GM12865 (cell line): Measurements from ENCODE around the gene FEM1B.
"Not testable (repeated sequence)": the region's sequence is repeated elsewhere in the genome, so short reads cannot be mapped to it uniquely, and the experiment has no call there.

Source experiments
- DNase-seq: peaks from one replicate; pipeline ENCODE4 v3.0.0; 2010; ENCODE audit warnings: low read depth
- H3K4me3 ChIP-seq: 2 replicates; pipeline ENCODE4 v1.5.1; 2011; ENCODE audit warnings: mild to moderate bottlenecking, low read depth, low read length, control low read depth
- CTCF ChIP-seq: IDR thresholded peaks from 2 replicates; pipeline ENCODE4 v1.5.1; 2011; ENCODE audit warnings: low read length, control low read depth, low read depth, inconsistent platforms; ENCODE audit not compliant: insufficient read depth; ENCODE audit errors: missing control alignments

The FEM1B gene

GRCh38 chr15:68231102-68231818 is 46.3 kb upstream of the FEM1B start:
- H3K4me3 ChIP-seq = no peak overlapping the region
- DNase-seq = no peak
- no peak for TF ChIP-seq CTCF

- DNase-seq = no peak
- no peak overlapping the region for H3K4me3 ChIP-seq
- no peak for TF ChIP-seq CTCF
Measured at GRCh38 chr15:68232449-68232848, 45.1 kb upstream of the FEM1B start.

GRCh38 chr15:68232937-68233336 is 44.6 kb upstream of the FEM1B start:
- DNase-seq = no peak
- H3K4me3 ChIP-seq = no peak overlapping the region
- TF ChIP-seq CTCF = no peak

- H3K4me3 ChIP-seq = no peak overlapping the region
- no peak for TF ChIP-seq CTCF
- no peak for DNase-seq
Measured at GRCh38 chr15:68234060-68234459, 43.5 kb upstream of the FEM1B start.

- DNase-seq, H3K4me3 ChIP-seq: not testable (repeated sequence)
Measured at GRCh38 chr15:68234520-68234919, 43.0 kb upstream of the FEM1B start.

GRCh38 chr15:68235022-68235421 is 42.5 kb upstream of the FEM1B start:
- no peak overlapping the region for H3K4me3 ChIP-seq
- TF ChIP-seq CTCF = no peak
- no peak for DNase-seq

- TF ChIP-seq CTCF = no peak
- no peak overlapping the region for H3K4me3 ChIP-seq
- no peak for DNase-seq
Measured at GRCh38 chr15:68239025-68239424, 38.5 kb upstream of the FEM1B start.
